HG03460 (cell line): ENCODE data around the gene DIPK1A.

Experiments used
- ATAC-seq: cut with Tn5 transposase; IDR thresholded peaks from one replicate; pipeline ENCODE4 v1.9.1; 2021; ENCODE audit not compliant: unreplicated experiment

Gene DIPK1A

GRCh38 chr1:92961131-92961895, at the start of gene DIPK1A:
Gene DIPK1A, minus strand, starts transcription at chr1:92961462. Its CDS starts 33 bp downstream, at chr1:92961429.
- ATAC-seq = peak; percentile 44

GRCh38 chr1:93007941-93008577, 46.8 kb upstream of the DIPK1A start:
- no peak for ATAC-seq

GRCh38 chr1:93005252-93005598, 44.0 kb upstream of the DIPK1A start:
- ATAC-seq = no peak

- ATAC-seq = no peak
Observed at GRCh38 chr1:93004566-93005251, 43.4 kb upstream of the DIPK1A start.

- no peak for ATAC-seq
Observed at GRCh38 chr1:93003981-93004380, 42.7 kb upstream of the DIPK1A start.

GRCh38 chr1:93002781-93003180, 41.5 kb upstream of the DIPK1A start:
- ATAC-seq = no peak

- ATAC-seq = no peak
Observed at GRCh38 chr1:93001893-93002292, 40.6 kb upstream of the DIPK1A start.

GRCh38 chr1:93000751-93001175, 39.5 kb upstream of the DIPK1A start:
- no peak for ATAC-seq

GRCh38 chr1:93000291-93000690, 39.0 kb upstream of the DIPK1A start:
- no peak for ATAC-seq

- no peak for ATAC-seq
Observed at GRCh38 chr1:92998821-92999220, 37.6 kb upstream of the DIPK1A start.

- no peak for ATAC-seq
Observed at GRCh38 chr1:92995441-92996430, 34.5 kb upstream of the DIPK1A start.

- peak; percentile 84 for ATAC-seq
Observed at GRCh38 chr1:92994105-92994712, 32.9 kb upstream of the DIPK1A start.

- no peak for ATAC-seq
Observed at GRCh38 chr1:92993581-92993980, 32.3 kb upstream of the DIPK1A start.

GRCh38 chr1:92992877-92993276, 31.6 kb upstream of the DIPK1A start:
- no peak for ATAC-seq

GRCh38 chr1:92992054-92992453, 30.8 kb upstream of the DIPK1A start:
- ATAC-seq = no peak

GRCh38 chr1:92990828-92991227, 29.6 kb upstream of the DIPK1A start:
- ATAC-seq = no peak

- no peak for ATAC-seq
Observed at GRCh38 chr1:92989936-92990583, 28.8 kb upstream of the DIPK1A start.

GRCh38 chr1:92989253-92989652, 28.0 kb upstream of the DIPK1A start:
- ATAC-seq = no peak

GRCh38 chr1:92987462-92987861, 26.2 kb upstream of the DIPK1A start:
- ATAC-seq = no peak

- no peak for ATAC-seq
Observed at GRCh38 chr1:92985101-92985500, 23.8 kb upstream of the DIPK1A start.
